ENCODE results near the gene AUTS2. TPM values are rescaled to one million over a fixed set of nuclear protein-coding genes. Genes with fewer than 3 reads are reported as not detected.

Gene AUTS2
- total and polyA plus RNA-seq, 9 of the 15 experiments (the other 6 are each of a cell fraction or from before 2014, with no cell fraction given) = 0.58 TPM; not detected in 8

GRCh38 chr7:69699931-69700330 is 101.7 kb downstream of the AUTS2 start:
- H4K20me1 ChIP-seq (replicated peaks; ENCODE audit: control insufficient read depth, insufficient read depth, low read length) = 0 out of 2 replicates have a peak, but pooled peaks cover 2% of the 10 kb centered on the region
- no TSS peak for BruUV-seq (replicated peaks)
- in situ Hi-C loops (cut with MboI) (loop anchor here (25.0 kb wide), 1 partner anchor 1237 kb away; no protein-coding TSS in a partner anchor), intact Hi-C loops (cut with micrococcal nuclease) (no loop called here)
- H3K9ac ChIP-seq (ENCODE audit: insufficient read depth in 1 of 2, low read depth in 2 of 2, low read length in 2 of 2) = no peak overlapping the region
- no peaks in the 10 kb centered on the region for H3K4me1 ChIP-seq (replicated peaks in 1 of 2; ENCODE audit: control insufficient read depth in 2 of 2, insufficient read depth in 2 of 2, low read length in 2 of 2)
- ATAC-seq (no peak), FAIRE-seq (no peak), DNase-seq (ENCODE audit: extremely low read depth in 1 of 4, low spot score in 3 of 4) (no peak)
- H3K36me3 ChIP-seq (ENCODE audit: control insufficient read depth, insufficient read depth, low read length) = no peaks in the 10 kb centered on the region
- no peak for TF ChIP-seq SREBF2 (CRISPR knock-in tag; IDR thresholded peaks at IDR 0.05)
- no peak for TF ChIP-seq THAP7 (CRISPR knock-in tag; IDR thresholded peaks at IDR 0.05)
- no peak for TF ChIP-seq RBM15 (IDR thresholded peaks at IDR 0.05; ENCODE audit: insufficient read depth, low read length)
- no peak for TF ChIP-seq PYGO2 (tag; IDR thresholded peaks at IDR 0.05)
- no peak for TF ChIP-seq CEBPZ (IDR thresholded peaks at IDR 0.05; ENCODE audit: borderline replicate concordance, low read depth, low read length)
- TF ChIP-seq POLR2AphosphoS2 (IDR thresholded peaks at IDR 0.05; ENCODE audit: low read length) = no peak
- no peak for TF ChIP-seq ARID1B (IDR thresholded peaks at IDR 0.05)
- TF ChIP-seq HNRNPL (IDR thresholded peaks at IDR 0.05; ENCODE audit: low read depth, low read length) = no peak
- no peak for TF ChIP-seq GATA2 (CRISPR knock-in tag; IDR thresholded peaks at IDR 0.05)
- TF ChIP-seq IRF1 (CRISPR knock-in tag; IDR thresholded peaks at IDR 0.05; ENCODE audit: borderline replicate concordance) = no peak
- H3K27me3 ChIP-seq (ENCODE audit: control insufficient read depth in 2 of 2, insufficient read depth in 2 of 2, low read length in 2 of 2) = peaks cover 0 to 2% of the 10 kb centered on the region in 2 experiments; a peak in 1 of 5 replicates
- WGBS (ENCODE audit: insufficient coverage, low coverage, missing lambda C conversion rate) = 0% methylated on average over 2 of the region's 2 CpGs
- ChIA-PET POLR2A (no interaction called here), CTCF (ENCODE audit: low intra/inter-chr PET ratio) (no interaction called here)
- H3K4me3 ChIP-seq = no peak overlapping the region
- no peaks in the 10 kb centered on the region for H3K79me2 ChIP-seq (ENCODE audit: control insufficient read depth, insufficient read depth, low read length)
- no peak overlapping the region for H3K27ac ChIP-seq (ENCODE audit: extremely low read depth, low read depth, low read length)
- no peaks in the 10 kb centered on the region for H3K9me3 ChIP-seq (replicated peaks; ENCODE audit: control insufficient read depth, insufficient read depth, low read depth, low read length)
- H3K4me2 ChIP-seq (ENCODE audit: insufficient read depth, low read length) = no peak overlapping the region
- no peak overlapping the region for H2AFZ ChIP-seq (ENCODE audit: low read depth, low read length)
- no peaks in the 10 kb centered on the region for H3K9me1 ChIP-seq (ENCODE audit: control insufficient read depth, insufficient read depth, low read length)
